HL-60/S4 treated with retinoic acid at 250 ng/mL for 4 days and 3 days (cell line): ENCODE results near the gene PXDN.

ENCODE experiments used
- in situ Hi-C: fragments of 300-500 bp; cut with MboI; formaldehyde crosslinking; loops from 2 replicates; pipeline ENCODE4 v1.7.0; 2022; ENCODE audit warnings: low sequenced_read_pairs

PXDN gene

GRCh38 chr2:1617425-1618021 is 126.8 kb downstream of the PXDN start:
- in situ Hi-C loops: no loop called here

DNA sequence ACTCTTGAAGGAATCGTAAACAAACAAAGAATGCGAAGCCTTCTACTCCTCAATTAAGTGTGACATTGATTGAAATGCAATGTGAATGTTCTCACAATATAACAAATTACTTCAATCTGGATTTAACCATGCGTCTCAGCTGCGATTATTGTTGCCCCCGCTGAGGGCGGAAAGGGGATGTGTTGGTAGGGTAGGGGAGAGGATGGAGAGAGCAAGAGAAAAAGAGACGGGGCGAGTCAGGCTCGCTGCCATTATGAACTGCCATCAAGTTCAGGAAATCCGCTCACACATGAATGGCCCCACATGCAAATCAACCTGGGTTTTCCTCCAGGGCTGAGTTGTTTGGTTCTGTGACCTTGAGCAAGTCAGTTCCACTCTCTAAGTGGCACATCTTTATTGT is 129.8 kb downstream of the PXDN start:
- in situ Hi-C loops: no loop called here

DNA sequence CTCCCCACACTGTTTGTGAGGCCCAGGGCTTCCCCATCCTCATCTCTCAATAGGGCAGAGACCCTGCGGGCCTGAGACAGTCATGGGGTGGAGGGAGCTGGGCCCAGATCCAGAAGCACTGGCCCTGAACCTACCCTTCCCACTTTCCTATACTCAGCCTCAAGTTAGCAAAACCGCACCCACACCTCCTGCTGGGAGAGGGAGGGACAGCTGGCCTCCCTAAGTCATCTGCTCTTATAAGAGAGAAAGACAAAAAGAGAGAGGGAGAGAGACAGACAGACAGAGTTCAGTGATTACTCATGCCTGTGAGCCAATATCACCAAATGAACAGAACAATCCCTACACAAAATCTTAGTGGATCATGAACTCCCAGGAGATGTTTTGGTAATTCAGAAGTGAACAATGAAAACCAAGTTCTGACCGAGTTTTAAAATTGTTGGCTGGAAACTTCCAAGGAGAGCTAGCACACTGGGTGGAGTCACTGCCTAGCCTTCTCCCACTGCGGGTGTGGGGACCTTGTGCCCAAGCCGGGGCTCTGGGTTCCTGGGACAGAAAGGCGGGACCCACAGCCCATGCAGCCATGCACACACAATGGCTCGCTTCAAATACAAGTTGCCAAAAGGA is 130.5 kb downstream of the PXDN start:
- in situ Hi-C loops: no loop called here

DNA sequence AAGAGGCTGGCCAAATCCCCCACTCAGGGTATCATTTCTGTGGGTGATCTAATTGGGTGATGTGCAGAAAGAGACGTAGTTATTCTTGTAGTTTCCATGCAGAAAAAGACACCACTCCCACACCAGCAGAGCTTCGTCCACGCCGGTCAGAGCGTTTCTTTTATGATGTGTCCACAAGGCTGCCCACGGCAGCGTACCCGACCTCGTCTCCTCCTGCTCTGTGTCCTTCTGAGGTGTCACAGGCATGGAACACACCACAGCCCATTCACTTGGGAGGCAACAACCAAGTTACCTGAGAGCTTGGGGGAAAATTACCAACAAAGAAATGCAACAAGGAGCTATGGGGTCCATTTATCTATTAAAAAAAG is 131.3 kb downstream of the PXDN start:
- in situ Hi-C loops: no loop called here

DNA sequence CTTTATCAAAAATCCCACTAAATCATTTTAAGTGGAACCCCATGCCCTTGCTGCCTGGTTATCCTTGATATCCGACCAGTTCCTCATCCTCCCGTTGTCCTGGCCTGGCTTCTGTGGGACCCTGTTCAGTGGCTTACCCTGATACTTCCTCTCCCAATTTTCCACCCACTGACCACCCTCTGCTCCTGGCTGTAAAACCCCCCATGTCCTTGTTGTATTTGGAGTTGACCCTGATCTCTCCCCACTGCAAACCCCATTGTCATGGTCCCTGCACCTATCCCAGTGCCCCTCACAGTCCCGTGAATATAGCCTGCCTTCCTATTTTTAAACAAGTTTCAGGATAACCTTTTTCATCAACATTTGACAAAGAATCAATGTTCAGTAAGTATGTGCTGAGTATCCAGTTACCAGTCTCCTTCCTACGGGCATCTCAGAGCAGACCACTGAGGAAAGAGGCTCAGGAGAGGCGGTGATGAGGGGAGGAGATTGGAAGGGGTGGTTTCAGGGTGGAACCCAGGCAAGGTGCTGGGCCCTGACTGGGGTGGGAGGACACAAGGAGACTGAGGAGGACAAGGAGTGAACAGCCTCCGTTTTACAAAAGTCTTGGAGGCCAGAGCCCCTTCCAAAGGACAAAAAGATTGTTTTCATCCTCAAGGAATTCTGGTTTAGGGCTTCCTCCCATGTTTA is 131.8 kb downstream of the PXDN start:
- in situ Hi-C loops: no loop called here

GRCh38 chr2:1611886-1612285 is 132.4 kb downstream of the PXDN start:
- in situ Hi-C loops: no loop called here

- in situ Hi-C loops: no loop called here
Measured at GRCh38 chr2:1610096-1610485, 134.2 kb downstream of the PXDN start.

- in situ Hi-C loops: no loop called here
Measured at GRCh38 chr2:1609485-1610095, 134.7 kb downstream of the PXDN start.

- in situ Hi-C loops: no loop called here
Measured at GRCh38 chr2:1609040-1609439, 135.3 kb downstream of the PXDN start.

DNA sequence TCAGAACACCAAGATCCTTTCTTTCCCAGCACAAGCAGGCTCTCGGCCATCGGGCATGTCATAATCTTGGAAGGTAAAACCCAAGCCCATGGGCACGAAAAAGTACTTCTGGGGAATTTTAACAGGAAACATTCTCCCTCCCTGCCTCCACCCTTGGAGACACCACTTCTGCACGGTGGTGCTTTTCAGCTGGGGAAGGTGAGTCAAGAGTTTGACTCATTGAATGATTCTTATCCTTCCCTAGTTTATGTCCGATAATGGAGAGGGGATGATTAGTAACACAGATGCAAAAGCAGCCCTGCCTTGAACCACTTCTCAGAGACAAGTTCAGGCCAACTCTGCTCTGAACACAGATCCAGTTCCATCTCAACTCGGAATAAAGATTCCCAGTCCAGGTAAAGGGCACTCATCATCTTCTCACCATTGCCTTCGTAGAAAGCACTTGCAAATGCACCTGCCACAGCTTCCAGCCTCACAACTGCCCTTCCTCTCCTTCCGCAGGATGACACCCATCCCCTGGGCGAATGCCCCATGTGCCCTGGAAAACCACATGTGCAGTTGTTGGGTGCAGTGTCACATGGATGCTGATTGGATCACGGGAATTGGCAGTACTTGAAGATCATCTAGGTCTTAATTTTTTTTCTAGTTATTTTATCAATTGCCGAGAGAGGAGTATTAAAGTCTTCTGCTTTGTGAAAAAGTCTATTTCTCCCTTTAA is 136.2 kb downstream of the PXDN start:
- in situ Hi-C loops: no loop called here

DNA sequence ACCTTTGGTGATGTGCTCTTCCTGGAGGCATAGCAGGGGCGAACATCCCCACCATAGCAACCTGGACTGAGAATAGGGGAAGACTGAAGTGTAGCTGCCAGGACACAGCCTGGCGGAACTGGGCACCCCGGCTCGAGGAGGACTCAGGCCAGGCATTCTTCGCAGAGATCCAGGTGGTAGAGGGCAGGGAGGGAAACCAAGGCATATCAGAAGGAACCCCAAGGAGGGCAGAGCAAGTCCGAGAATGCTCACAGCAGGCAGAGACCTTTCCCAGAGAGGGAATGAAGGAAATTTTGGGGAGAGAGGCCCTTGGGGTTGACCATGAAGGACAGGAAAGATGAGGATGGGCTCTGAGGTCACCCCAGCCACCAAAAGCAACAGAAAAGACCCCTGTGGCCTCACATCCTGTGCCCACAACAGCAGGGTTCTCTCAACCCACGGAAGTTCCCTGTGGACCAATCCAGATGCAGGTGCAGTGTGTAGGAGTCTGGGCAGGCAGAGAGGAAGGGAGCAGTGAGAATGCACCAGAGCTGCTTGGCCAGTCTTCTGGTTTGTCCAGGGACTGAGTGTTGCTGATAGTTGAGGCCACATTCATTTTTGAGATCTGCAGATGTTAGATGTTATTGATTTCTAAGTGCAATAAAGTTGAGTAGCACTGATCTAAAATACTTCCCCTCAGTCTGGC is 136.9 kb downstream of the PXDN start:
- in situ Hi-C loops: no loop called here

- in situ Hi-C loops: no loop called here
Measured at GRCh38 chr2:1606421-1607235, 137.7 kb downstream of the PXDN start.

DNA sequence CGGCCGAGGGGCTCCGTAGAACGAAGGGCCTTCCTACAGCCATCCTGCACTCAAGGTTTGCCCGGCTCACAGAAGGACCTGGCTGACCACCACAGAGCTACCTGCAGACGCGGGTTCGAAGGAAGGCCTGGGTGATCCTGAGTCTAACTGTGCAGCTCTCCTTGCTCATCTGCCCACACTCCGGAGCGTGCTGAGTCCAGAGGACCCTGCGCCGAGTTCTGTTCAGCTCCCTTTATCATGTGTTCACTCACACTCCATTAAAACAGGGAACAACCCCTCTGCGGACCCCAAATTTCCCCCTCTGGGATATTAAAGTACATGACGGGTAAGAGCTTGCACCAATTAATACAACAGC is 138.3 kb downstream of the PXDN start:
- in situ Hi-C loops: no loop called here

GRCh38 chr2:1605102-1606045 is 138.9 kb downstream of the PXDN start:
- in situ Hi-C loops: no loop called here

GRCh38 chr2:1603521-1603920 is 140.8 kb downstream of the PXDN start:
- in situ Hi-C loops: no loop called here

DNA sequence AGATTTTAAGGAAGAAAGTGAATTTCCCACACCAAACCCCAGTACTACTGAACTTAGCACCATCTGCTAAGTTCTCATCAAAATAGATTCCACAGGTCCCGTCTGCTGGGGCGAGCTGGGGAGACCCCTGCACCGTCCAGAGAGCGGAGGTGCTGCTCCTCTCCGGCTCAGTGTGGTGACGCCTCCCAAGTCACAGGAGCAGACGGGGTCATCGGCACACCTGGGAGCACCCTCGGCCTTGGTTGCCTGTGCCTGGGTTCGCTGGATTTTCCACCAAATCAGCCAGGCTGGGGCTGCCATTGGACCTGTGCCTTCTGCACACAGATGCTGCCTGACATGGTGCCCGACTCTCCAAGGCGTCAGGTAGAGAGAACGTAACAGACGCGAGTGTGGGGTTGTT is 141.3 kb downstream of the PXDN start:
- in situ Hi-C loops: no loop called here

- in situ Hi-C loops: no loop called here
Measured at GRCh38 chr2:1602278-1603010, 141.9 kb downstream of the PXDN start.

DNA sequence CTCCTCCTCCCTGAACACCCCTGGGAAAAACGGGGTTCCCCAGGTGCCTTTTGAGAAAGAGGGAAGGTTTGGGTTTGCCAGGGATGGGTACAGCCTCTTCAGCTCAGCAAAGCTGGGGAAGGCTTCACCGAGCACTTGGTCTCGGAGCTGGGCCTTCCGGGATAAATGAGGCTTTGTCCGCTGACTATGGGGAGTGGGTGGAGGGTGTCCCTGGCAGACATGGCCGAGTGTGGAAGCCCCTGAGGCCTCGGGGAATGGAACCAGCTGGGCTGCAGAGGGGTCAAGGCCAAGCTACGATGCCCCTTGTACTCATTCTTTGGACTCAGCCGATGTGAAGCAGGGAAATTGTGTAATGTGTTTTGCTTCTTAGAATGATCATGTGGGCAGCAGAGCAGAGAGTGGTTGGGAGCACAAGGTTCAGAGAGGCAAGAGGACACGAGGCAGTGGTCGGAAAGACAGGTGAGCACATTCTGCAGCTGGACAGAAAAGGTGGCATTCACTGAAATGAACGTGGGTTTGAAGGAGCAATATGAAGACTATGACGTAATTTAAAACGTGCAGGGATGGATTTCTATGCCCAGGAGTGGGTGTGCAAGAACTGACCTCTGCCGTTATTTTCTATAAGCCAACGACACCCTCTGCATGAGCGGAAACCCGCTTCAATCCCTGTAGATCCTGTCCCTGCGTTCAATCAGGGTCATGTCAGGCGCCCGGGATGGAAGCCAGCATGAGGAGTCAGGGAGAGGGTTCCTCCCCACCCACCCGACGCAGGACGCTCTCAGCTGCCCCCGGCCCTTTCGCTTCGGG is 142.6 kb downstream of the PXDN start:
- in situ Hi-C loops: no loop called here
